CMK (cell line): ENCODE results near the gene CENPB.

Experiments used
- DNase-seq: peaks from one replicate; pipeline ENCODE4 v3.0.0-alpha.2; 2010; ENCODE audit warnings: low read depth

CENPB gene

DNA sequence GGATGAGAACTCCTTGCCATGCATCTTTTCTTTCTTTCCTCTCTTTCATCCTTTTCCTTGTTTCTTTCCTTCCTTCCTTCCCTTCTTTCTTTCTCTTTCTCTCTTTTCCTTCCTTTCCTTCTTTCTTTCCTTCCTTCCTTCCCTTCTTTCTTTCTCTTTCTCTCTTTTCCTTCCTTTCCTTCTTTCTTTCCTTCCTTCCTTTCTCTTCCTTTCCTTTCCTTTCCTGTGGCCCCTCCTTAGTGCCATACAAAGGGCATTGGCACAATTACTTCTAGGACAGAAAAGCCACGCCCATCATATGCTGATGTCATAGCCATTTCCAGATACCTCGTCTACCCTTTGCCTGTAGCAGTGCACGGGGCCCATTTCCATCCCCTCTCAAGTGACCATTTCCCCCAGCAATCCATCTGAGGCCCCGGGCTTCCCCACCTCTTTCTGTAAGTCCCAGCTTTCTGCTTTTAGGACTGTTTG is 2.2 kb upstream of the CENPB start:
- no peak for DNase-seq

DNA sequence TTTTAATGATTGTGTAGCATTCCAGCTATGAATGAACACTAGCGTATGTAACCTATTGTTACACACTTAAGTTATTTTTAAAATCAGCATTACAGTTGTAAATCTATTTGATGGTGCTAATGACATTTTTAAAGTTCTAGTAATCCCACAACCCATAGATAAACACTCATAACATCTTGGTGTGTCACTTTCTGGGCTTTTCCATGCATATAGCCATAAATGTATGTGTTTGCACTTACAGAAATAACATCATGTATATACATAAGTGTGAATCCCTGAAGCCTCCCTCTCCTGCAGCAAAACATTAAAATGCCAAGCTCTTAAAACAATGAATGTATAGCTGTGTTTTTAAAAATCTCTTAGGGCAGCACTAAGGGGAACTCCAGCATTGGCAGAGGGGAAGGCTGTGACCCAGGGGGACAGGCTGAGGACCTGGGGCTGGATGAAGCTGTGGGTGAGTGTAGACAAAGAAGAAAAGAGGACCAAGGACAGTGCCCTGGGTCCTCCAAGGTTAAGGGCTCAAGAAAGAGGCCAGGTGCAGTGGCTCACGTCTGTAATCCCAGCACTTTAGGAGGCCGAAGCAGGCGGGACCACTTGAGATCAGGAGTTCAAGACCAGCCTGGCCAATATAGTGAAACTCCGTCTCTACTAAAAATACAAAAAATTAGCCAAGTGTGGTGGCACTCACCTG is 929 bp upstream of the CENPB start:
- no peak for DNase-seq

DNA sequence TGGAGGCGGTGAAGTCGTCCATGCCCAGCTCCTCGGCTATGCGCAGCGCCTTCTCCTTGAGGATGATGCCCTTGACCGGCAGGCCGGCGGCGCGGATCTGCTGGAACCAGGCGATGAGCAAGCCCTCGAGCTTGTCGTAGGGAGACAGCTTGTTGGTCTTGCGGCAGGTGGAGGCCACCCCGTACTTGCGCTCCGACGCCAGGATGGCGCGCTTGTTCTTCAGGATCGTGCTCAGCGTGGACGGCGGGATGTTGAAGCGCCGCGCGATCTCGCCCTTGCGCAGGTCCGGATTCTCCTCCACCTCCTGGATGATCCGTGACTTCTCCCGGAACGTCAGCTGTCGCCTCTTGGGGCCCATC is 435 bp downstream of the CENPB start:
- DNase-seq: no peak

DNA sequence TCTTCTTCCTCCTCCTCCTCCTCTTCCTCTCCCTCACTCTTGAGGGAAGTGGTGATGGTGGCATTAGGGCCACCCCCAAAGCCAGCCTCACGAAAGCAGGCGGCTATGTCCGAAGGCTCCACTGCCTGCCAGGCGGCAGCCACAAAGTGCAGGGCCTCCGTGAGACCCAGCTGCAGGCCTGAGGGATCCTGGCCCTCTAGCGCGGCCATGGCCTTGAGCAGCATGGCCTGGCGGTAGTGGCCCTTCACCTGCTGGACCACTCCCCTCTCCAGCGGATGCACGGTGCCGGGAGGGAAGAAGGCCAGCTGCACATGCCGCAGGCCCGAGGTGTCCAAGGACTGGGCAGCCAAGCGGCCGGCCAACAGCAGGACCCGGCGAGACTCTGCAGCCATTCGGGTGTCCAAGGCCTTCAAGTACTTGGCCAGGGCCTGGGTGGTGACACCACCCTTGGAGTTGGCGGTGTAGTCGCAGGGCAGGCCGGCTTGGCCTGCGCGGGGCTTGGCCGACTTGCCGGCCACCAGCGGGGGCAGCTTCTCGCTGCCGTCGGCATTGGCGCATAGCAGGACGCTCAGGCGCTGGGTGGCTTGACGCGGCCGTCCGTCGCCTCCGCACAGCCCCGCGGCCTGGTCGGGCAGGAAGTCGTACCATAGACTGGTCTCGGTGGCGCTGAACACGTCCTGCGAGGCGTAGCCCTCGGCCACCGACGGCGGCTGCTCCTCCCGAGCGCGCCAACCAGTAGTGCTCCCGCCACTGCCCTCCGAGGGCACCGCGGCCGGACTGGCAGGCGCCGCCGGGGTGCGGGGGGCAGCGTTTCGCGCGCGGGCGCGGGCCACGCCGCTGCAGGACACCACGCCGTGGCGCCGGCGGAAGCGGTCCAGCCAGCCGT is 1.1 kb downstream of the CENPB start:
- DNase-seq: no peak

DNA sequence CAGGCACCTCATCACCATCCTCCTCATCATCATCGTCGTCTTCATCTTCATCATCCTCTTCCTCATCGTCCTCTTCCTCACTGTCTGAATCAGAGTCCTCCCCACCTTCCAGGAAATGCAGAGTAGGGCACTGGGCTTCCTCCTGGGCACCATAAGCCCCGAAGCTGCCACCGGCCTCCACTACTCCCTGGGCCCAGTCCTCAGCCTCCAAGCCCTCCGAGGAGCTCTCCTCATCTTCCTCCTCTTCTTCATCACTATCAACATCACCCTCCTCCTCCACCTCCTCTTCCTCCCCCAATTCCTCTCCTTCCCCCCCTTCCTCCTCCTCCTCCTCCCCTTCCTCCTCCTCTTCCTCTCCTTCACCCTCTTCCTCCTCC is 1.7 kb downstream of the CENPB start:
- no peak for DNase-seq

DNA sequence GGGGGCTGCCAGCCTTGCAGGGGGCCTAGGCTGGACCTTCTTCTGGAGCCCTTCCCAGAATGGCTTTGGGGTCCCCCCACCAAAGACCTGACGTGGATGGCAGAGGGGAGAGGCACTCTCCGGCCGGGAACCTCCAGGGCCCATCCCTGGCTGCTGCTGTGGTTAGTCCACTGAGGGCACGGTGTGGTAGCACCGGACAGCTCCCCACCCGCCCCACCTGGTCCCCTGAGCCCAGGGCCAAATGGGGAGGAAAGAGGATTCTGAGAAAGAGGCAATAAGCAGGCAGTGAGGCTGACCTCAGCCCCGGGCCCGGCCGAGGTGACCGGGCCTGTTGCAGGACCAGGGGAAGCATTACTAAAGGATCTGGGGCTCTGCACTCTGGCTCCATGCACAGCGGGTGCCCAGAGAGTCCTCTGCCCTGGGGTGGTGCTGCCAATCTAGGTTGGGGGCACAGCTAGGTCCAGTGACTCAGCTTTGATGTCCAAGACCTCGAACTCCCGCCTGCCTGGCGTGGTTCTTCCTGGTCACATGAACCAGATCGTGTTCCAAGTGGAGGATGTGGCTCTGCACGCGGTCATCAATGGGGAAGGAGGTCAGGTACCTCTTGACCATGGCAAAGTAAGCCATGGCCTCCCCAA is 2.2 kb downstream of the CENPB start:
- no peak for DNase-seq

DNA sequence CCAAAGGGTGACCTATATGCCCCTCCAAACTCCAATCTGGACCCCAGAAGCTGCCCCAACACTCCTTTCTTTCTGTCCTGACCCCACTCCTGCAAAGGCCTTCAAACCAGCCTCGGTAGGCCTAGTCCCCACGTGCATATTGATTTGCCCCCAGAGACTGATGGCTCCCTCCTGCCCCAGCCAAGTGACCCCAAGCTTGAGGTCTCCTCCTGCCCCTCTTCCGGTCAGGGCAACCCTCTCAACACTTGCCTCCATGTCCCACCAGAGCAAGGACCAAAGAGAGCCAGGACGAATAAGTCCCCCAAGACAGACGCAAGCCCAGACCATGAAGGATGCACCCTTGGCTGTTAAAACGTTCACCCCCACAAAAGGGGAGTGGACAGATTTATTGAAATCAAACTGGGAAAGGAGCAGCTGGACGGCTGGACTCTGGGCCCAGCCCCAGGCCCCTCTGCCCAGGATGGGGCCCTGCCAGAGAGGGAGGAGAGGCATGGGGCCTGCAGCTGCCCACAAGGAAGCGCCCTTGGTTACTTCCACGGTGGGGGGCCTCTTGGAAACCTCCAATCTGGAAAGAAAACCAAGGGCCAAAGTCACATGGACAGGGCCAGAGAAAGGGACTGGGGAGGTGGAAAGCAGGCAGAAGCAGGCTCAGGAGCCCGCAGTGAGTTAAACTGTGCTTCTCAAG is 2.9 kb downstream of the CENPB start:
- DNase-seq: no peak

DNA sequence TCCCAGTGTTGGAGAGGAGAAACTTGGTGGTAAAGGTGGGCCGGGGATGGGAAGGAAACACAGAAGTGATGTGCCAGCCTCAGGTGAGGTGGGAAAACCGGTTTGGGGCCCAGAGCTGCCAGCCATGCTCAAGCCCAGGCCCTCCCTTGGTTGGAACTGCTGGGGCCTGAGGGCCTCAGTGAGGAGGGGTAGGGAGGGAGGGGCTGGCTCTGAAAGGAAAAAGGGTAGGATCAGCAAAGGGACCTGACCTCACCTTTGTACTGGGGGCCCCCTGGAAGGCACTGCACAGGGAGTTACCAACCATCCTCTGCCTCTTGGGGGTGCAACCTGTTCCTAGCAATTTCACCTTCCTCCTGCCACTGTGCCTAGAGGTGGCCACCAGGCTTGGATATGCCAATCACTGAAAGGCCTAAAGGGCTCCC is 3.5 kb downstream of the CENPB start:
- no peak for DNase-seq

DNA sequence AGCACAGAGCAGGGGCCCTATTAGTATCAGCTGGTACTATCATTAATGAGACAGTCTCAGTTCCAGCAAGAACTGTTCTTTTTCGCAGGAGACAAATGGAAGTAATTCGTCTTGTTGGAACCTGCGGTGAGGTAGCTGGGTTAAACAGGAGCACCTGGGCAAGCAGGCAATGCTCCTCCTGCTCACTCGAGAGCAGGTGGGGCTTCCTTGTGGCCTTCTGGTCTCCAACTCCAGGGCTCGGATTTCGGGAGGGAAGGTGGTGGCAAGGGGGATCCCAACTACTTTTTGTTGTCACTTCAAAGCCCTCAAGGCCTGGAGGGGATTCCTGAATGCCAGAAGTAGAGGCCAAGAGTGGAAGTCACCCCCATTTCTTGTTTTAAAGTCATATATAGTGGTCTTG is 3.9 kb downstream of the CENPB start:
- no peak for DNase-seq

DNA sequence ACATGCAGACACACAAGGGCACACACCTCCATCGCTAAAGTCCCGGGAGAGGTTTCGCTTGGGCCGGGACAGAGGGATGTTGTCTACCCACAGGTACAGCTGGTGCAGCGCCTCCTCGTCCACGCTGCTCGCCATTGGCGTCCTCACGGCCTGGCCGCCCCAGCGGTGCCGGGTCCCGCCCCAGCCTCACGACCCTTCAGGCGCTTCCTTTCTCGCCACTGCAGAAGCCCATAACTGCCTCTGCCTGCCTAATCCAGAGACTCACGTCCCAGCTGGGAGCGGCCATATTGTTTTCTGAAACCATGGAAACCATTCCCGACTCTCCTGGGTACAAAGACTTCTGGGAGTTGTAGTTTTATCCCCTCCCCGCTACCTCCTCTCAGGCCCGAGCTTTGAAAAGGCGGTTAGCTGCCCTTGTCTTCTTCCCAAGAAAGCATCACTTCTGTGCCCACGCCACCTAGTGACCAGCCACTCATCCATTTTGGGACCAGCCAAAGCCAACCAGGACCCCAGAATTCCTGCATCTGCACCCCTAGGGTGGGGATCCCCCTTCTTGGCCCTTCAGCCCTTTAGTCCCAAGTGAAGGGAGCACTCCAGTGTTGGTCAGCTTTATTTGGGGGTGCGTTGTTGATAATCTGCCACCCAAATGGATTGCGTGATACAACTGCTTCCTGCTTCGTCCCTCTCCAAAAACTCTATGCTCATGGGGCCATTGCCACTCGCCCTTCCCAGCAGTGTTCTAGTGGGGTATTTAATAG is 5.2 kb downstream of the CENPB start, which contains the start of gene SPEF1:
TSS of gene SPEF1 (minus strand) at position 296 of the 758 bp plus-strand sequence. CDS start at position 135, 161 bp downstream.
- peak; percentile 82 for DNase-seq

DNA sequence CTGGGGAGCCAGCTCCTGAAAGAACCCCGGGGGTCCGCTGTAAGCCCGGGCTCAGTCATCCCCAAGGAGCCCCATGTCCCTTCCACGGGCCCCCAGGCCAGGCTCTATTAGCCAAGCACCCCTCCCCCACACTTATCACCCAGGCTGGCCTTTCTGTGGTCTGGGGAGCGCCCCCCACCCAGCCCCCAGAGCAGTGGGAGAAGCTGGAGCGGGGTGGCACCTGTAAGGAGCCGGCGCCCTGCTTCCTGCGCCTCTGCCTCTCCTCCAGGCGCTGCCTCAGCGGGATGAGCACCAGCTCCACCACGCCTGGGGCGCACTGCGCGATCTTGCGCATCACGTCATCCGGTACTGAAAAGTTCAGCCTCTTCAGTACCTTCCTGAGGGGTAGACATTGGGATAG is 7.6 kb downstream of the CENPB start:
- DNase-seq: no peak

DNA sequence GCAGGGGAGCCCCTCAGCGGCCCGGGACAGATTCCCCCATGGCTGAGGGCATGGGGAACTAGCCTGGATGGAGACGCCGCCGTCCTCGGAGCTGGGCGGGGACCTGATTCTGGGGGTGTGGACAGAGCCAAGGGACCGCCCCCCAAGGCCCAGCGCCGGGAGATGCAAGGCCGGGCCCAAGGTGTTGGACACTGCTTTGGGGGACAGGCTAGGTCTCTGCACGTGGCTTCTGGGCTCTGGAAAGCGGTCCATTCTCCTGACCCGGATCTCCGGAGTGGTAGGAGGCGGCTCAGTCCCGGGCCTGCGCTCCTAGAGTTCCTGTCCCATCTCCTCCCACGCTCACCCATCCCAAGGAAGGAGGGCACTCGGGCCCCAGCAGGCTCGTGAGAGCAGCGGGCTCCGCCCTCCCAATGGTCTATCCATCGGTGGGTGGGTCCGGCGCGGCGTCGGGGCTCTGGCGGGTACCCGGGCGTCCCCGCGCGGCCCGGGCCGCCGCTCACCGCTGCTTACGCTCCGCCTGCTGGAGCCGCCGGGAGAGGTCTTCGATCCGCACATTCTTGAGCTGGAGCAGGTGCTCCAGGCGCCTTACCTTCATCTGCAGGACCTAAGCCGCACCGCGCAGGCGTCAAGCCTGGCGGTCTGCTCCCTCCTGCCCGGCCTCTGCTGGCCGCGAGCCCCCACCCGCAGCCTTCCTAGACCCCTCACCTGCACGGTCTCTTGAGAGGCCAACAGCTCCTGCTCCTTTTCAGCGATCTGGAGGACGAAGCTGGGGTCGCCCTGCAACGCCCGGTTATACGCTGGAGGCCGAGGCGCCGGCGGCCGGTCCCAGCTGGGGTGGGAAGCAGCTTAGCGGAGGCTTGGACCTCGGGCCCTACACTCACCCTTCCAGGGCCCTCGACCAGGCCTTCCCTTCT is 8.6 kb downstream of the CENPB start:
- no peak for DNase-seq

DNA sequence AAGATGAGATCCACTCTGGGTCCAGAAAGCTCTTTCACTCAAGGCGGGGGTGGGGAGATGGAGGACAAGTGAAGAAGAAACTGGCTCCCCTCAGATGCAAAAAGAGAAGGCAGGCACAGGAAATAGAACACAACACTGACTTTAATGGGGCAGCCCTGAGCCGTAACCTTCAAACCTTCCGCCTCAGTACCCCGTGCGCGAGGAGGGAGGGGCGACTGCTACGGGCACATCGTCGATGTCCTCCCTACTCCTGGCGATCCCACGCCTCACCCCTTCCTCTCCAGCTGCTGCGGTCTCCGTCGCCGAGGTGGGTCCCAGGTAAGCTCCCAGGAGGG is 9.2 kb downstream of the CENPB start:
- no peak for DNase-seq

DNA sequence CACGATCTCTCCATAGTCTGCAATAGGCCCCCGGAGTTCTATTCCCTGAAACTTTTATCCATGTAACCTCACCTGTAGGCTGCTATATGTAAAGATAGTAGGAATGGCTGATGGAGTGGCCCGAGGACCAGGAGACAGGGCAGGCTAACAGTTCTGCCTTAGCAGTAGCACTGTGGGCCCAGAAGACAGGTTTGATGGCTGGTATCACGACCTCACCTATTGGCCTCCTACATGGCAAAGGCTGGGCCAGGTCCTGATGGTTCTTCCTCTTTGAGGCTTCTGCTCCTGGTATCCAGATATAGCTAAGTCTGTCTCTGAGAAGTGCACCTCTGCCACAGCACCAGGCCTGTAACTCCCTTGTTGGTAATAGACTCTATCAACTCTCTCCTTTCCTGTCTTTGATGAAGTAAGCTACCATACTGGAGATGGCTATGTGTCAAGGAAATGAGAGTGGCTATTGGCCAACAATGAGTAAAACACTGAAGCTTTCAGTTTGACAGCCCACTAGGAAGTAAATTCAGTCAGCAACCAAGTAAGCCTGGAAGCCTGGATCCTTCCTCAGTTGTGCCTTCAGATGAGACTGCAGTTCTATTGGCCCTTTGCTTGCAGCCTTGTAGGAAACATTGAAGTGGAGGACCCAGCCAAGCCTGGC is 11.0 kb downstream of the CENPB start:
- no peak for DNase-seq

DNA sequence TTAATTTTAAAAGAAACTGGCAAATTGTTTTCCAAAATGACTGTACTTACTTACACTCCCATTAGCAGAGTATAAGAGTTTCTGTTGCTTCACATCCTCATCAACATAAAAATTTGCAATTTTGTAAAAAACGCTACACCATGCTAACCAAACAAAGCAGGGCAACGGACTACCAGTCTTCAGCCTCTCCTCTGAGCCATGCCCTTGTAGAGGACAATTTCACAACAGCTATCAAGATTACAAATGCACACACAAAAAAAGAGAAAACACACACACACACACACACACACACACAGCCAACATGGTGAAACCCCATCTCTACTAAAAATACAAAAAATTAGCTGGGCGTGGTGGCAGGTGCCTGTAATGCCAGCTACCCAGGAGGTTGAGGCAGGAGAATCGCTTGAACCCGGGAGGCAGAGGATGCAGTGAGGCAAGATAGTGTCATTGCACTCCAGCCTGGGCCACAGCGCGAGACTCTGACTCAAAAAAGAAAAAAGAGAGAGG is 14.9 kb downstream of the CENPB start:
- no peak for DNase-seq

DNA sequence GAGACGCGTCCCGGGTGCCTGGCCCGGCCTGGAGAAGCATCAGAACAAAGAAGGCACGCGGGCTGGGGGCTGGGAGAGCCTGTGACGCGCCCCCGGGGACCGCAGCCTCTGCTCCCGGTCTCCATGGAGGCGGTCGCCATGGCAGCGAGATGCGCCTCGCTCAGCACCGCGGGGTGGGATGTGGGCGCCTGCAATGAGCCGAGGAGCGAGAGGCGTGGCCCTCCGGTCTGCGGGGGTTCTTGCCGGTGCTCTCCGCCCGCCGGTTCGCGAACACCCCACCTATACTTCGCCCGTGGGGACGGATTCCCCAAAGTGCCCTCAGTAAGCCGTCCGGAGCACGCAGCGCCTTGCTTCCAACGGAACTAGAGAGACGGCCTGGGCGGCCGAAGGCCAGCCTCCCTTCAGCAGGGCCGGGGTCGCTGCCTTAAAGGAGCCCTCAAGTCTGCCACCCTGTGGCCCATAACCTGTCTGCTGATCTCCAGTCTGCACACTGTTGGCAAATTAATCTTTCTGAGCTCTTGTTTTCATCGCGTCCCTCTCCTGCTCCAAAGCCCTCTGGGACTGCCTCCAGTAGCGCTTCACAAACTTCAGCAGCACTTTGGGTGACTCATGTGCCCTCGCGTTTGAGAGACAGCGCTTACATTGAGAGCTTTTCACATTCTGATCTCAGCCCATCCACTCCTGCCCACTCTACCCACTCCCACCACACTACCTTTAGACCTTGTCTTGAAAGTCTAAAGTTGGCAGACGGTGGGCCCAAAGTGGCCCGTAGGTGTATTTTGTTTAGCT is 18.0 kb downstream of the CENPB start:
- peak; percentile 75 for DNase-seq

DNA sequence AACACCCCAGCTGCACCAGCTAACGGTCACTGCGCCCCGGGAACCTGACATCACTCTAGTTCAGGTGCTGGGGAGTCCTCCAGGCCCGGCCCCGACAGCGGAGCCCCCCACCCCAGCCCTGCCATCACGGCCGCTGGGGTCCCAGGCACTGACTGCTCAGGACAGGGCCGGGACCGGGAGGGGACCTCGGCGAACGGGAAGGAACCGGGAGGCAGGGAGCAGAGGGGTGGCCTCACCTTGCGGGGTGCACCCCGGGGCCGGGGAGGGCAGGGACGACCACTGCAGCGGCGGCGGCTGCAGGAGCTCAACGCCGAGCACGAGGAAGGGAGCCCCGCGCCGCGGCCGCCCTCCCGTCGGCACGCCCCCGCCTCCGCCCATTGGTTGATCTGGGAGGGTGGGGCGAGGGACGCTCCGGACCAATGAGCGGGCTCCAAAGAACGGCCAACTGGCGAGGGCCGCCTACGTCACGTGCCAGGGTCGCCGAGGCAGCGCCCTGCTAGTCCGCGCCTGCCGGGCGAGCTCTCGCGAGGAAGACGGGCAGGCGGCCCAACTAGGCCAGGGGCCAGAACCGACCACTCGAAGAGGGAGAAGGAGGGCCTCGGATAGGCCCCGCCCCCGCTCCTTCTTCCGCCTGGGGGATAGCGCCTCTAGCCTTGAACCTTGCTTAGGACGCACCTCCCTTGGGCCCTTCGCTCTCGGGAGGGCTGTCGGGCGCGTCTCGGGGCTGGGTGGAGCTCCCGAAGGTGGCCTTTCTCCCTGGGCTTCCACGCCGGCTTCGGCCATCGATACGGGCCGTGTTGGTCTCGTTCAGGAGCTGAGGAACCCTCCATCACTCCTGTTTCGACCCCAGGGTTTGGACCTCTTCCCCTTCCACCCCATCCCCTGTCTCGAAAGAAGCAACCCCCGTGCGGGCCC is 18.9 kb downstream of the CENPB start, which contains the start of gene ADISSP:
TSS of gene ADISSP (minus strand) at position 327 of the 915 bp plus-strand sequence. CDS start 7,653 bp downstream, outside the sequence.
- DNase-seq: peak; percentile 100

DNA sequence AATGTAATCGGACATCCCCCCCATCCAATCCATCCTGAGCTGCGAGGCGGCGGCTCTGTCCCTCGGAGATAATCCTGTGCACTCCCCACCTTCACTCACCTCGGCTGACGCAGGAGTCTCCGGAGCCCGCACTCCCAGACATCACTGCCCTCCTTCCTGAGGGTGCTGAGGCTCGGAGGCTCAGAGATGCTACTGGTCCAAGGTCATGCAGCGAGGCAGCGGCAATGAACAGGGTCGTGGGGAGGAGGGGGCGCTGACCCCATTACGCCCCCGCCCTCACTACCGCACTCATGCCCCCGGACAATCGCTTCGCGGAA is 19.5 kb downstream of the CENPB start:
- no peak for DNase-seq
